RWPE1 (cell line): ENCODE results near the gene NRXN3.
A peak's percentile ranks its signal among the peaks of the same experiment; 100 is the strongest.

Experiments used
- CTCF ChIA-PET: fragments of 350-600 bp; sonication (Branson Sonifier 250); formaldehyde crosslinking; extraction: SDS; loops from one replicate; lab custom pipeline; 2021; lab: Yijun Ruan, JAX
- POLR2A ChIA-PET: fragments of 400-600 bp; formaldehyde crosslinking; extraction: SDS; loops from one replicate; lab custom pipeline; 2020; ENCODE audit warnings: antibody characterized with exemption; ENCODE audit not compliant: low non-redundant PET; lab: Yijun Ruan, JAX
- DNase-seq: peaks from one replicate; pipeline ENCODE4 v3.0.0; 2012; ENCODE audit warnings: low spot score
- H3K27ac ChIP-seq: fragments of 450-650 bp; 2 replicates; pipeline ENCODE4 v1.5.1; 2017
- TF ChIP-seq, protein P1 (sequence below): fragments of 450-650 bp; conservative IDR thresholded peaks from 2 replicates; pipeline ENCODE4 v1.5.1; 2017; ENCODE audit warnings: low read depth, mild to moderate bottlenecking

The NRXN3 gene

DNA sequence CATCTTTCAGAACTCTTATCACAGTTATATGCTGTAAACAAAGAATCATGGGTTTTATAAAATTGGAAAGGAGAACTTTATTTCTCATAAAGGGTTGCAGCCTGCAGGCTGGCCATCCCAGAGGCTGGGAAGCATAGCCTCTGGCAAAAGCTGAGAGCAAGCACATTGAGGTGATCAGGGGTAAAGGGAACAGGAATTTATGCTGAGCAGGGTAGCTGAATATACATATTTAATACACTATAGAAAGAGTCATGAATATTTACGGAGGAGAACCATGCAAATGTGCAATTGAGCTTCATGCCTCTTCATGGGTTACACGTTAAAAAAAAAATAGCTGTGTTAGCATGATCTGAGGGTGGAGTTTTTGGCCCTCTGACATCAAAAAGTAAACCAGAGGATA lies 653.3 kb downstream of the NRXN3 start:
- ChIA-PET CTCF (interaction anchor here (0.6 kb wide), 1 partner anchor 124 kb away, joined by 3 read pairs; no protein-coding TSS in a partner anchor), POLR2A (no interaction called here)
- TF ChIP-seq, protein P1, sequence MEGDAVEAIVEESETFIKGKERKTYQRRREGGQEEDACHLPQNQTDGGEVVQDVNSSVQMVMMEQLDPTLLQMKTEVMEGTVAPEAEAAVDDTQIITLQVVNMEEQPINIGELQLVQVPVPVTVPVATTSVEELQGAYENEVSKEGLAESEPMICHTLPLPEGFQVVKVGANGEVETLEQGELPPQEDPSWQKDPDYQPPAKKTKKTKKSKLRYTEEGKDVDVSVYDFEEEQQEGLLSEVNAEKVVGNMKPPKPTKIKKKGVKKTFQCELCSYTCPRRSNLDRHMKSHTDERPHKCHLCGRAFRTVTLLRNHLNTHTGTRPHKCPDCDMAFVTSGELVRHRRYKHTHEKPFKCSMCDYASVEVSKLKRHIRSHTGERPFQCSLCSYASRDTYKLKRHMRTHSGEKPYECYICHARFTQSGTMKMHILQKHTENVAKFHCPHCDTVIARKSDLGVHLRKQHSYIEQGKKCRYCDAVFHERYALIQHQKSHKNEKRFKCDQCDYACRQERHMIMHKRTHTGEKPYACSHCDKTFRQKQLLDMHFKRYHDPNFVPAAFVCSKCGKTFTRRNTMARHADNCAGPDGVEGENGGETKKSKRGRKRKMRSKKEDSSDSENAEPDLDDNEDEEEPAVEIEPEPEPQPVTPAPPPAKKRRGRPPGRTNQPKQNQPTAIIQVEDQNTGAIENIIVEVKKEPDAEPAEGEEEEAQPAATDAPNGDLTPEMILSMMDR, result no peak
- no peak overlapping the region for H3K27ac ChIP-seq
- no peak for DNase-seq

DNA sequence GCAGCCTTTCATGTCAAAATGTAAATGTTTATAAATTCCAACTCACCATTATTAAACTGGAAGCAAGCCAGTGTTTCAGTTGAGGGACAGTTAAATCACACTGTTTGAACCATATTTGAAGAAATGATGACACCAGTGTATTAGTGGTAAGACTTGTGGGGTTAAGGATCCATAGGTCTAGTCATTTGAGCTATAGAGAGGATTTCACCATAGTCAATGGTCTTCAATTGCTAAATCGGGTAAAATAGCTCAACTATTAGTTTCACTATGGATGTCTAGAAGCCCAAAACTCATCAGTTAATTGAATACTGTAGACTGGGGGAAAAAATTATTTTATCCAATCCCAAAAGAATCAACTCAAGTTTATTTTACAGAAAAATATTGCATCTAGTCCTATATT lies 659.1 kb downstream of the NRXN3 start:
- DNase-seq, result no peak
- no peak overlapping the region for H3K27ac ChIP-seq
- ChIA-PET POLR2A (no interaction called here), CTCF (no interaction called here)
- TF ChIP-seq, protein P1, result no peak

DNA sequence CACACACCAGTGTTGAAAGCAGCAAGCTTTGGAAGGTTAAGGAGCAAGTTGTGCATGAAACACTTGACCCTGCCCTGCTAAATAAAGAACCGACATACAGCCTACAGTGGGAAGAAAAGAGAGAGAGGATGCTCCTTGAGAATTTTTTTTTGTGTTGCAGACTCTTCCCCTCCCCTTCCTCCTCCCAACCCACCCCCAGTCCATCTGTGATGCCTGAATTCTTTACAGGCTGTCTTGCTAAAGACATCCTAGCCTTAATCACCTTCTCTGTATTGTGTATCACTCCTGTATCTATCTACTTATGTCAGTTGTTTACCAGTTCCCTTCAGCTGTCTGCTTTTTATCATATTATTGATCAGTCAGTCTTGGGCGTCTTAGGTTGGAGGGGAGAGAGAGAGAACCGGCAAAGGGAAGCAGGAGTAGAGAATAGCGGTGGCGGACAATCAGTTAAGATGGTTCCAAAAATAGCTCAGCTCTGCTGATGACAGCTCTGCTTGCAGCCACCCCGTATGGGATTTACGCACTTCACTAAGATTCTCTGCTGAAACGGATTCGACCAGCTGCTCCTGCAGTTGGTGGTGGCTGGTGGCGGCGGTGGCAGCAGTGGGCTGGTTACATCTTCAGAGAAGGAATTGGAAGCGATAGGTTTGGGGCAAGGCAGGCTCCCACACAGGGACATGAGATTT lies 664.7 kb downstream of the NRXN3 start:
- no peak for DNase-seq
- ChIA-PET CTCF (interaction anchor here (0.8 to 1.4 kb wide), 2 partner anchors 13 to 268 kb away, joined by 3 read pairs; no protein-coding TSS in a partner anchor), POLR2A (no interaction called here)
- H3K27ac ChIP-seq, result no peak overlapping the region
- TF ChIP-seq, protein P1, result no peak

DNA sequence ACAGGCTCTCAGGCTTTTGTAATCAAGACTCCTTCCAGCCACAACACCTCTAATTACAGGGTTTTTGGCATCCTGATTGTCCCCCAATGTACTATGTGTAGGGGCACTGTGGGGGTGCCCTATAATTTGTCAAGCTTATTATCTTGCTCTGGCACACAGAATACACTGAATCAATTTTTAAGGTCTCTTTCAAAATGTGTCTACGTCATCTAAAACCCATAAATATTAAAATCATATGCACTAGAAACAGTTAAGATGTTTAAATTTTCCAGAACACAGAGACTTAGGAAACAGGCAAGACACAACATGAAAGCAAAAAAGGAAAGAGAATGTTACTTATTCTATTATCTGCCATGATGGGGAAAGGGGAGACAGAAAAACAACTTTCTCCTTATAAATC lies 665.7 kb downstream of the NRXN3 start:
- no peak for DNase-seq
- ChIA-PET POLR2A (no interaction called here), CTCF (interaction anchor here (0.7 to 1.4 kb wide), 3 partner anchors 12 to 269 kb away, joined by 3 to 4 read pairs (median 3); no protein-coding TSS in a partner anchor)
- TF ChIP-seq, protein P1, result no peak
- no peak overlapping the region for H3K27ac ChIP-seq

DNA sequence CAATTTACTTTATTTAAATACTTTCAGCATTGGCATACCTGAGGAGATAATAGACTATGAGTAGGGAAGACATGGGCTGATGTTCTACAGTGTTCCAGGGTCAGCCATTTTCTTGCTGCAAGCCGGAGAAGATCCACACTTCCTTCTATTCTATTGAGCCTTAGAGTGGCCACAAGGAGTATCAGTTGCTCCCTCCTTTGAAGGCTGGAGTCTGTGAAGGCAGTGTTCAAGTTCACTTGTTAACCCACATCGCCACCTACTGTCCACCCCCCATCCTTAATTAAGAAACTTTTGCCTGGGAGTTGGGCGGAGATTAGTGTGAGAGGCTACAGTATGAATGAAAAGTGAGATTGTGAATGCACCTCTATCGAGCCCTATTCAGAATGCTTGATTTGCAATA lies 666.6 kb downstream of the NRXN3 start:
- peak; percentile 54 for DNase-seq
- CTCF ChIA-PET, result interaction anchor here (0.7 to 0.9 kb wide), 2 partner anchors 11 to 13 kb away, joined by 3 to 4 read pairs; no protein-coding TSS in a partner anchor
- POLR2A ChIA-PET, result no interaction called here
- TF ChIP-seq, protein P1, result peak; percentile 40
- no peak overlapping the region for H3K27ac ChIP-seq

DNA sequence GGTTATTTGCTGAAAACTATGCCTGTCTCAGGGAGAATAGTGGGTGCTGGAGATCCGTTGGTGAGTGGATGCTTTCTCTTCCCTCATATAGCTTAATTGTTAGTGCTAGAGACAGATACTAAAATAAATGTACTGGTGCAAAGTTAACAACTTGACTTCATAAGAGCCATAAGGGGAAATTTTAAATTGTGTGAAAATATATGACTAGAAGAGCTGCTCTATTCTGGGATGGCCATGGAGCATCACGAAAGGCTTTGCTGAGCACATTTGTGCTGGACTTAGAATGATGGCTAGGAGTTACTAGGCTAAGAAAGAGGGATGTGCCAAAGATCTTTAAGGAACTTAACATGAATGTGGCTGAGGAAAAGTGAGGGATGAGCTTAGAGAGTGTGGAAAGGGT lies 668.8 kb downstream of the NRXN3 start:
- POLR2A ChIA-PET, result no interaction called here
- H3K27ac ChIP-seq, result no peak overlapping the region
- CTCF ChIA-PET, result interaction anchor here (1.8 kb wide), 1 partner anchor 9 kb away, joined by 7 read pairs; no protein-coding TSS in a partner anchor
- DNase-seq, result no peak
- TF ChIP-seq, protein P1, result no peak
